Spleen (tissue), 7 donors: ENCODE measurements around the gene SLC28A1.

Source experiments
- CTCF ChIP-seq, 11 experiments: fragments of 200-600 bp in 7 of 11; fragments of 450-650 bp in 4 of 11; sonication (generic) in 4 of 11; IDR thresholded peaks in 8 of 11; conservative IDR thresholded peaks in 3 of 11; 1 replicate in 7 of 11; 2 replicates in 4 of 11; pipeline versions ENCODE4 v1.4.0 to v1.8.0; 2016 to 2021; ENCODE audit warnings: antibody characterized with exemption in 11 of 11, inconsistent platforms in 4 of 11, mild to moderate bottlenecking in 1 of 11
- POLR2A ChIP-seq, 3 donors: fragments of 450-650 bp; IDR thresholded peaks; one replicate each; pipeline ENCODE4 v1.5.1; 2017; ENCODE audit warnings: antibody characterized with exemption in 3 of 3, mild to moderate bottlenecking in 1 of 3
- POLR2AphosphoS5 ChIP-seq, 3 donors: sonication (generic); formaldehyde crosslinking; IDR thresholded peaks; one replicate each; pipeline ENCODE4 v1.5.1; 2017; ENCODE audit warnings: antibody characterized with exemption in 3 of 3
- donor health status: DM: no; HTN: no; CAD: no; lungs with moderate emphysema.
- donor health status: DM: no; HTN: no; CAD: no.
- donor health status: DM: no; HTN: no; CAD: no.

DNA sequence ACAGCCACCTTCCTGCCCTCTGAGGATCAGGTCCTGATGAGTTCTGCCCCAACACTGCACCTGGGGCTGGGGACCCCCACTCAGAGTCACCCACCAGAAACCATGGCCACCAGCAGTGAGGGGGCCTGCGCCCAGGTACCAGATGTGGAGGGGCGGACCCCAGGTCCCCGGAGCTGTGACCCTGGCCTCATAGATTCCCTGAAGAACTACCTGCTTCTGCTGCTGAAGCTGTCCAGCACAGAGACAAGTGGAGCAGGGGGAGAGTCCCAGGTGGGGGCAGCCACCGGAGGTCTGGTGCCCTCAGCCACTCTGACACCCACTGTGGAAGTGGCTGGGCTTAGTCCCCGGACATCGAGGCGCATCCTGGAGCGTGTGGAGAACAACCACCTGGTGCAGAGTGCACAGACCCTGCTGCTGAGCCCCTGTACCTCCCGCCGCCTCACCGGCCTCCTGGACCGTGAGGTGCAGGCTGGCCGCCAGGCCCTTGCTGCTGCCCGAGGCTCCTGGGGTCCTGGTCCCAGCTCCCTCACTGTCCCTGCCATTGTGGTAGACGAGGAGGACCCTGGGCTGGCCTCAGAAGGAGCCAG lies 27.0 kb upstream of the SLC28A1 start:
- TF ChIP-seq CTCF (IDR thresholded peaks at IDR 0.05 in 8 of 11, conservative IDR thresholded peaks at IDR 0.05 in 3 of 11) (no peak), POLR2A (IDR thresholded peaks at IDR 0.05) (no peak), POLR2AphosphoS5 (IDR thresholded peaks at IDR 0.05) (no peak)
